Epithelial cell of esophagus (primary cell): ENCODE measurements around the gene TRPM2.

ENCODE experiments used
- DNase-seq: peaks from one replicate; pipeline ENCODE4 v3.0.0; 2010; ENCODE audit warnings: low read depth
- H3K4me3 ChIP-seq: 2 replicates; pipeline ENCODE4 v1.5.1; 2011; ENCODE audit warnings: mild to moderate bottlenecking, low read length, control low read depth
- TF ChIP-seq, protein P1 (sequence below): IDR thresholded peaks from 2 replicates; pipeline ENCODE4 v1.5.1; 2011; ENCODE audit warnings: low read depth, mild to moderate bottlenecking, low read length, control low read depth, inconsistent platforms; ENCODE audit not compliant: insufficient read depth; ENCODE audit errors: missing control alignments

The TRPM2 gene

DNA sequence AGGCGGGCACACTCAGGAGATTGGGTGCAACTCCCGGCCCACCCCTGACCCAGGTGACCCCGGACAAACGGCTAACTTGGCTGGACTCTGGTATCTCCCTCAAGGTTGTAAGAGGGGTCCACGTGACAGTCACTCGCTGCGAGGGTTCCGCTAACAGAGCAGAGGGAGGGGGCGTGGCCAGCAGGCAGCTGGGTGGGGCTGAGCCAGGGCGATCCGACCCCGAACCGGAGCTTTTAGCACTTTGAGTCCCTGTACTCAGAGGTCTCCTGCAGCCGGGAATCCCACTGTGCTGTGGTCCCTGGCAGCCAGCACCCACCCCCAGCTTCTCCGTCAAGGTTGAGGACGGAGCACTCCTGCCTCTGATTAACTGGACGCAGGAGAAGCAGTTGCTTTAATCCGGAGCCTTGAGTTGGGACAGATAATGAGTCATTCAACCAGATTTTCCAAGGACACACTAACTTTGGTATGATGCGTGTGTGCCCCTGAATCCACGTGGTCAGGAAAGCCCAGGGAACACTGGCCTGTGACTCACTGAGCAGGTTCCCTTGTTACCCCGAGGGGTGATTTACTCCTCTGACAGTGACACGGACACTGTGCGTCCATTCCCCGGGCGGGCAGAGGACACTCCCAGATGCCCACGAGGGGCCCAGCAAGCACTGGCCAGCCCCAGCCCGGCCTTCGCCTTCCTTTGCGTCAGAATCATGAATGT lies 16.8 kb downstream of the TRPM2 start:
- H3K4me3 ChIP-seq = no peak overlapping the region
- DNase-seq = peak; percentile 28
- TF ChIP-seq, protein P1, sequence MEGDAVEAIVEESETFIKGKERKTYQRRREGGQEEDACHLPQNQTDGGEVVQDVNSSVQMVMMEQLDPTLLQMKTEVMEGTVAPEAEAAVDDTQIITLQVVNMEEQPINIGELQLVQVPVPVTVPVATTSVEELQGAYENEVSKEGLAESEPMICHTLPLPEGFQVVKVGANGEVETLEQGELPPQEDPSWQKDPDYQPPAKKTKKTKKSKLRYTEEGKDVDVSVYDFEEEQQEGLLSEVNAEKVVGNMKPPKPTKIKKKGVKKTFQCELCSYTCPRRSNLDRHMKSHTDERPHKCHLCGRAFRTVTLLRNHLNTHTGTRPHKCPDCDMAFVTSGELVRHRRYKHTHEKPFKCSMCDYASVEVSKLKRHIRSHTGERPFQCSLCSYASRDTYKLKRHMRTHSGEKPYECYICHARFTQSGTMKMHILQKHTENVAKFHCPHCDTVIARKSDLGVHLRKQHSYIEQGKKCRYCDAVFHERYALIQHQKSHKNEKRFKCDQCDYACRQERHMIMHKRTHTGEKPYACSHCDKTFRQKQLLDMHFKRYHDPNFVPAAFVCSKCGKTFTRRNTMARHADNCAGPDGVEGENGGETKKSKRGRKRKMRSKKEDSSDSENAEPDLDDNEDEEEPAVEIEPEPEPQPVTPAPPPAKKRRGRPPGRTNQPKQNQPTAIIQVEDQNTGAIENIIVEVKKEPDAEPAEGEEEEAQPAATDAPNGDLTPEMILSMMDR = no peak

DNA sequence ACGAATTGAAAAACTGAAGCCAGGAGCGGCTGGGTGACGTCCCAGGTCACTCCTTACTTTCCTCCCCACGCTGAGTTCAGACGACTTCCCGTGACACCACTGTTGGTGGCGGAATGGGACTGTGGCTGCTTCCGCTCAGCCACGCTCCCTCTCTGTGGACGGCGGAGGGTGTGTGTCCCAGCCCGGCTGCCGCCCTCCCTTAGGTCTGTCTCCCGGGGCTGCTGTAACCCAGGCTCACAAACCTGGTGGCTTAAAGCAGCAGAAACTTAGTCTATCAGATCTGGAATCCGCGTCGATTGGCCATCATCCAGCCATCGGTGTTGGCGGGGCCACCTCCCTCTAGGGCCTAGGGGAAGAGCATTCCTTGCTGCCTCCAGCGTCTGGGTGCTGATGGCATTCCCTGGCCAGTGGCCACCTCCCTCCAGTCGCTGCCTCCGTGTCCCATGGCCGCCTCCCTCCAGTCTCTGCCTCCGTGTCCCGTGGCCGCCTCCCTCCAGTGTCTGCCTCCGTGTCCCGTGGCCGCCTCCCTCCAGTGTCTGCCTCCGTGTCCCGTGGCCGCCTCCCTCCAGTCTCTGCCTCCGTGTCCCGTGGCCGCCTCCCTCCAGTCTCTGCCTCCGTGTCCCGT lies 17.5 kb downstream of the TRPM2 start:
- H3K4me3 ChIP-seq = no peak overlapping the region
- DNase-seq = no peak
- TF ChIP-seq, protein P1 = no peak

DNA sequence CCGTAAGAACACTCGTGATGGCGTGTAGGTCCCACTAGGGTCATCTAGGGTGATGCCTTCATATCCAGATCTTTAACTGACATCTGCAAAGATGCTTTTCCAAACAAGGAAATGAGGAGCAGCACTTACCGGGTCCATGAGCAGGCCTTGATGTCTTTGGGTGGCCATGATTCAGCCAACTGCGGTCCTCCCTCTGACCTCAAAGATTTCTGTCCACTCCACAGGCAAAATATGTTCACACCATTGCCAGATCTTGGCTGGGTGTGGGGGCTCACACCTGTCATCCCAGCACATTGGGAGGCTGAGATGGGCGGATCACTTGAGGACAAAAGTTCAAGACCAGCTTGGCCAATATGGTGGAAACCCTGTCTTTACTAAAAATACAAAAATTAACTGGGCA lies 18.2 kb downstream of the TRPM2 start:
- H3K4me3 ChIP-seq = no peak overlapping the region
- TF ChIP-seq, protein P1 = no peak
- no peak for DNase-seq

DNA sequence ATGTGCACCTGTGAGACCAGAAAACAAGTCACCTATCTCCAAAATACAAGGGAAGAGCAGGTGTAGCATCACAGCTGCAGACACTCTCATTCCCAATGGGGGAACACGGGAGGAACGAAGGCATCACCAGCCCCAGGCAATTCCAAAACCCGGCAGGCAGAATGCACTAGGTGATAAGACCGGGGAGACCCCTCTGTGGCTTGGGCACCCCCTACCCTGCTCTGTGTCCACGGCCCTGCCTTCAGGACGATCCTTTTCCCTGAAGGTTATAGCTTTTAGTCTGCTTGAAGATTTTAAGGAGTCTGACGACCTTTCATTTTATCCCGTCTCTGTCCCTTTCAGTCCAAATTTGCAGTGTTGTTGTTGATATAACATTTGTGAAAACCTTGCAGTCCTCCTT lies 19.2 kb downstream of the TRPM2 start:
- H3K4me3 ChIP-seq = no peak overlapping the region
- TF ChIP-seq, protein P1 = no peak
- no peak for DNase-seq

DNA sequence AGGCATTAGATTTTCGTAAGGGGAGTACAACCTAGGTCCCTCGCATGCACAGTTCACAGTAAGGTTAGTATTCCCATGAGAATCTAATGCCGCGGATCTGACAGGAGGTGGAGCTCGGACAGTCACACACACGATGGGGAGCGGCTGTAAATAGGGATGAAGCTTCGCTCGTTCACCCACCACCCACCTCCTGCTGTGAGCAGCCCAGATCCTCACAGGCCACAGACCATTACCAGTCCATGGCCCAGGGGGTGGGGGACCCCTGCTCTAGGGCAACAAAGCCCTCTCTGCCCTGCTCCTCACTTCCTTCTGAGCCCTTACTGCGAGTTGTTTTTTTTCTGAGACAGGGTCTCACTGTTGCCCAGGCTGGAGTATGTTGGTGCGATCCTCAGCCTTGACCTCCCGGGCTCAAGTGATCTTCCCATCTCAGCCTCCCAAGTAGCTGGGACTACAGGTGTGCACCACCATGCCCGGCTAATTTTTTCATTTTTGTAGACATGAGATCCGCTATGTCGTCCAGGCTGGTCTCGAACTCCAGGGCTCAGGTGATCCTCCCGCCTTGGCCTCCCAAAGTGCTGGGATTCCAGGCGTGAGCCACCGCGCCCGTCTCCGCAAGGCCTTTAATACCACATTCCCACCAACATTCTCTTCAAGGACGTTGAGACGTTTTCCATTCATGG lies 21.3 kb downstream of the TRPM2 start:
- TF ChIP-seq, protein P1 = no peak
- no peak for DNase-seq
- no peak overlapping the region for H3K4me3 ChIP-seq

DNA sequence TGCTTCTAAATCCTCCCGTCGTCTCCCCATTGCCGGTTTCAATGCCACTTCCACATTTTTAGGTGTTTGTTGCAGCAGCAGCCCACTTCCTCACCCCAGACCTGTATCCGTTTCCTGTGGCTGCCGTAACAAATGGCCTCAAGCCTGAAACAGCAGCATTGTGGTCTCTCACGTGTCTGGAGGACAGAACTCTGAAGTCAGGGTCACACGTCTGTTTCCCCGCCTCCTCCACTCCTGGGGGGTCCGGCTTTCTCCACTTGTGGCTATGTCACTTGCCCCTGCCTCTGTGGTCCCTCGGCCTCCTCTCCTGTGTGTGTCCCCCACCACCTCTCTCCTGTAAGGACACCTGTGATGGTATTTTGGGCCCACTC lies 21.8 kb downstream of the TRPM2 start:
- TF ChIP-seq, protein P1 = no peak
- no peak for DNase-seq
- H3K4me3 ChIP-seq = no peak overlapping the region
